GM10266 (cell line): ENCODE results near the gene TMPRSS5.
A peak's percentile ranks its signal among the peaks of the same experiment; 100 is the strongest.

Experiments
- DNase-seq: peaks from one replicate; pipeline ENCODE4 v3.0.0; 2012; ENCODE audit errors: extremely low spot score
- TF ChIP-seq, protein P1 (sequence below): IDR thresholded peaks from 2 replicates; pipeline ENCODE4 v1.5.1; 2012; ENCODE audit warnings: mild to moderate bottlenecking, low read depth; ENCODE audit not compliant: control insufficient read depth, insufficient read depth; ENCODE audit errors: missing control alignments

The TMPRSS5 gene

GRCh38 chr11:113695207-113695606 is 10.9 kb downstream of the TMPRSS5 start:
- TF ChIP-seq, protein P1, sequence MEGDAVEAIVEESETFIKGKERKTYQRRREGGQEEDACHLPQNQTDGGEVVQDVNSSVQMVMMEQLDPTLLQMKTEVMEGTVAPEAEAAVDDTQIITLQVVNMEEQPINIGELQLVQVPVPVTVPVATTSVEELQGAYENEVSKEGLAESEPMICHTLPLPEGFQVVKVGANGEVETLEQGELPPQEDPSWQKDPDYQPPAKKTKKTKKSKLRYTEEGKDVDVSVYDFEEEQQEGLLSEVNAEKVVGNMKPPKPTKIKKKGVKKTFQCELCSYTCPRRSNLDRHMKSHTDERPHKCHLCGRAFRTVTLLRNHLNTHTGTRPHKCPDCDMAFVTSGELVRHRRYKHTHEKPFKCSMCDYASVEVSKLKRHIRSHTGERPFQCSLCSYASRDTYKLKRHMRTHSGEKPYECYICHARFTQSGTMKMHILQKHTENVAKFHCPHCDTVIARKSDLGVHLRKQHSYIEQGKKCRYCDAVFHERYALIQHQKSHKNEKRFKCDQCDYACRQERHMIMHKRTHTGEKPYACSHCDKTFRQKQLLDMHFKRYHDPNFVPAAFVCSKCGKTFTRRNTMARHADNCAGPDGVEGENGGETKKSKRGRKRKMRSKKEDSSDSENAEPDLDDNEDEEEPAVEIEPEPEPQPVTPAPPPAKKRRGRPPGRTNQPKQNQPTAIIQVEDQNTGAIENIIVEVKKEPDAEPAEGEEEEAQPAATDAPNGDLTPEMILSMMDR = no peak
- DNase-seq = no peak

GRCh38 chr11:113694390-113694789 is 11.7 kb downstream of the TMPRSS5 start:
- DNase-seq = no peak
- TF ChIP-seq, protein P1 = no peak

DNA sequence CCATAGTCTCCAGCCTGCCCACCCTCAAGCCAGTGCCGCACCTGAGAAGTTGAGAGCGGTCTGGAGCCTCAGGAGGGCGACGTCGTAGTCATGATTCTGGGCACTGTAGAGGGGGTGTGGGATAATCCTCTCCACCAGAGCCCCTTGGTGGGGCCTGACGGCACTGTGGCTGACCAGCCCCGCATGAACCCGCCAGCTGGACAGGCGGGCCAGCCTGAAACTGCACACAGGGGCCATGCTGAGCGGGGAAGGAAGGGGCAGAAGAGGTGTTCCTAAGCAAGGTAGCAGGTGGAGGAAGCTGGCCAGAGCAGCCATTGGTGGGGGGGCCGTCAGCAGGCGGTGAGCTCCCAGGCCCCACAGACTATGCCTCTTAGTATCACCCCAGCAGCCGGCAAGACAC is 13.1 kb downstream of the TMPRSS5 start:
- DNase-seq = no peak
- TF ChIP-seq, protein P1 = no peak

DNA sequence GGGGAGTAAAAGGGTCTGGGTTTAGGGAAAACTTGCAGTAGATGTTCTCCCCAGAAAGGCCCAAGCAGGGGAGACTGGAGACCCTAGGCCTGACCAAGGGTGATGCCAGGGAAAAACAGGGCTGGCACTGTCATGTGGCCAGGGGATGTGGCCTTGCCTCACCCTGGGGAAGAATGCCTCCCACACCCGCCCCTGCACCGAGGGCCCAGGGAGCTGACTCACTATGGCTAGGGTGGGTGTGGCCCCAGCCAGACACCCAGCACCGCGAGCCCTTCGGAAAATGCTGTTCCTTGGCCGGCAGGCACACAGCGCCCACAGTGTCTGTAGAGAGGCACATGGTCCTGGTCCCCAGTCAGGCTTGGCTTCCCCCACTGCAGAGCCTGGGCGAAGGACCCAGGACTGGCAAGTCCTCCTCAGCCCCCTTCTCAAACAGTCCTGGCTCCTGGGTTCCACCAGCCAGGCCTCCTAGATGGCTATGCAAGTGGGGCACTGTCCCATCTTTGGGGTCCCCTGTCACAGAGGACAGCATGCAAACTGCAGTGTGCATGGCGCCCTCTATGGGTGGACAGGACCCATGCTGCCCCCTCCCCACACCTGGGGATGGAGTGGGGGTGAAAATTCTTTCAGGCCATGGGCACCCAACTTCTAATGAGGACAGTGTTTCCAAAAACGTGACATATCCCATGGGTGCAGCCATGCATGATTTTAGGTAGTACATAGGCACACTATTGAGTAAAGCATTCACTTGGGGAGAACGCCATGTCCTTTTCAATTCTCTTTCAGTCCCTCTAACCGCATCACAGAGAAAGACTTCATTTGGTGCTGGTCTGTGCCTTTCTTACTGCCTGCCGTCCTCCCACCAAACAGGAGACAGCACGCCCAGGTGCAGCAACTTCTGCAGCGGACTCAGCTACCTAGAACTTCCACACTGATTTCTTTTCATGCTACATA is 15.2 kb downstream of the TMPRSS5 start:
- peak; percentile 54 for DNase-seq
- TF ChIP-seq, protein P1 = peak; percentile 58

DNA sequence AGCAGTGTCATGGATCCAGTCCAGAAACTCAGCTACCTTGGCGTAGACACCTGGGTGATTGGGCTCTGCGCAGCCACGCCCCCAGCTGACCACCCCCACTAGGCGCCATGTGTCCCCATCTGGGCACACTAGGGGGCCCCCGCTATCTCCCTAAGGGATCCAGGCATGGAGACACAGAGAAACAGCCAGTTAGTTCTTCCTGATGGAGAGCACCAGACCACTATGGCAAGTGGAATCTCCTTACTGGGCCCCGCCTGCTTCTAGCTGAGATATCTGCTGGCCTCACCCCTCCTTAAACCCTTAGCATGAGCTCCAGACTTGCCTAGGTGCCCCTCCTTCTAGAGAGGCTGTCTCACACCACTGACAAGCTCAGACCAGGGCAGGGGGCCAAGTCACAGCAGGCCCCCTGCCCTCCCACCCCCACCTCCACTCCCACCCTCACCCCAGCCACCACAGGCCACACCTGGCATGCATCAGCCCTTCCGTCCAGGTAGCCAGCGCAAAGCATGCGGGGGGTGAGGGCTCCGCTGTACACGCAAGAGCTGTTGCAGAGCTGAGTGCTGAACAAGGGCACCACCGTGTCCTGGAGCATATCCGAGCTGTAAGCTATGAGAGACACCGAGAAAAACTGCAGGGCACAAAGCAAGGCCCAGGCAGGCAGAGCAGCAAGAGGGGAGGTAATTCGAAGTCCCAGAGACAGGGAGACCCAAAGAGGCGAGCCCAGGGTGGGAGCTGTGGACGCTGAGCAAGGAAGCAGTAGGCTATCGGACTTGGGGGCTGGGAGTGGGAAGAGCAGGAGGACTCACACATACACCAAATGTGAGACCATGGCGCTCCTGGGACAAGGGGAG is 16.1 kb downstream of the TMPRSS5 start:
- TF ChIP-seq, protein P1 = no peak
- DNase-seq = no peak

GRCh38 chr11:113685654-113686359 is 20.3 kb downstream of the TMPRSS5 start:
- DNase-seq = no peak
- TF ChIP-seq, protein P1 = no peak
